NCI-H1930 (cell line): ENCODE measurements around the gene DUSP28.
"Not testable (repeated sequence)": the region's sequence is repeated elsewhere in the genome, so short reads cannot be mapped to it uniquely, and the experiment has no call there.

ENCODE experiments used
- DNase-seq, 2 experiments: peaks; one replicate each; lab custom pipeline; 2025; lab: John Stamatoyannopoulos, UW

The DUSP28 gene

GRCh38 chr2:240560084-240560479, at the start of gene DUSP28:
TSS of gene DUSP28 (plus strand) at chr2:240560357. CDS start at chr2:240560685, 328 bp downstream.
- peak; percentile 75 to 86 for DNase-seq

- no peak for DNase-seq
Observed at GRCh38 chr2:240510513-240511210, 49.5 kb upstream of the DUSP28 start.

- DNase-seq, result no peak
Observed at GRCh38 chr2:240511351-240512108, 48.6 kb upstream of the DUSP28 start.

- DNase-seq, result no peak
Observed at GRCh38 chr2:240512109-240512485, 48.1 kb upstream of the DUSP28 start.

GRCh38 chr2:240512666-240513535, 47.3 kb upstream of the DUSP28 start:
- no peak for DNase-seq

- peak in 1 of 2 experiments; percentile 11 for DNase-seq
Observed at GRCh38 chr2:240513549-240514287, 46.4 kb upstream of the DUSP28 start.

GRCh38 chr2:240514631-240515030, 45.5 kb upstream of the DUSP28 start:
- no peak for DNase-seq

- DNase-seq, result no peak
Observed at GRCh38 chr2:240517342-240517741, 42.8 kb upstream of the DUSP28 start.

- no peak for DNase-seq
Observed at GRCh38 chr2:240518981-240519380, 41.2 kb upstream of the DUSP28 start.

- DNase-seq, result no peak
Observed at GRCh38 chr2:240519396-240520129, 40.6 kb upstream of the DUSP28 start.

GRCh38 chr2:240520130-240520973, 39.8 kb upstream of the DUSP28 start:
- DNase-seq, result no peak

GRCh38 chr2:240520974-240521350, 39.2 kb upstream of the DUSP28 start:
- no peak for DNase-seq

- DNase-seq, result not testable (repeated sequence)
Observed at GRCh38 chr2:240521885-240522284, 38.3 kb upstream of the DUSP28 start.

- no peak for DNase-seq
Observed at GRCh38 chr2:240522406-240522805, 37.8 kb upstream of the DUSP28 start.

- DNase-seq, result no peak
Observed at GRCh38 chr2:240523451-240524281, 36.5 kb upstream of the DUSP28 start.

GRCh38 chr2:240524963-240525718, 35.0 kb upstream of the DUSP28 start:
- DNase-seq, result no peak

- DNase-seq, result no peak
Observed at GRCh38 chr2:240525802-240526201, 34.4 kb upstream of the DUSP28 start.

- DNase-seq, result no peak
Observed at GRCh38 chr2:240526521-240526920, 33.6 kb upstream of the DUSP28 start.
